Measurements from ENCODE around the gene BANF2. TPM values are rescaled to one million over a fixed set of nuclear protein-coding genes. Genes with fewer than 3 reads are reported as not detected.

BANF2 gene
- total RNA-seq, 1 donor from 2014 or later: not detected

GRCh38 chr20:17742731-17743130 is 43.0 kb downstream of the BANF2 start:
- Mint-ChIP-seq H3K27me3 (peaks cover 9% of the 10 kb centered on the region), H3K4me1 (ENCODE audit: low read depth) (no peaks in the 10 kb centered on the region), H3K9me3 (ENCODE audit: low read depth) (peaks cover 10% of the 10 kb centered on the region), H3K36me3 (ENCODE audit: insufficient read depth) (no peaks in the 10 kb centered on the region), H3K4me3 (ENCODE audit: low read depth) (no peak overlapping the region), H3K27ac (no peak overlapping the region)
- no peak for DNase-seq (ENCODE audit: low spot score, unreplicated experiment)
- TF ChIP-seq, protein P1, sequence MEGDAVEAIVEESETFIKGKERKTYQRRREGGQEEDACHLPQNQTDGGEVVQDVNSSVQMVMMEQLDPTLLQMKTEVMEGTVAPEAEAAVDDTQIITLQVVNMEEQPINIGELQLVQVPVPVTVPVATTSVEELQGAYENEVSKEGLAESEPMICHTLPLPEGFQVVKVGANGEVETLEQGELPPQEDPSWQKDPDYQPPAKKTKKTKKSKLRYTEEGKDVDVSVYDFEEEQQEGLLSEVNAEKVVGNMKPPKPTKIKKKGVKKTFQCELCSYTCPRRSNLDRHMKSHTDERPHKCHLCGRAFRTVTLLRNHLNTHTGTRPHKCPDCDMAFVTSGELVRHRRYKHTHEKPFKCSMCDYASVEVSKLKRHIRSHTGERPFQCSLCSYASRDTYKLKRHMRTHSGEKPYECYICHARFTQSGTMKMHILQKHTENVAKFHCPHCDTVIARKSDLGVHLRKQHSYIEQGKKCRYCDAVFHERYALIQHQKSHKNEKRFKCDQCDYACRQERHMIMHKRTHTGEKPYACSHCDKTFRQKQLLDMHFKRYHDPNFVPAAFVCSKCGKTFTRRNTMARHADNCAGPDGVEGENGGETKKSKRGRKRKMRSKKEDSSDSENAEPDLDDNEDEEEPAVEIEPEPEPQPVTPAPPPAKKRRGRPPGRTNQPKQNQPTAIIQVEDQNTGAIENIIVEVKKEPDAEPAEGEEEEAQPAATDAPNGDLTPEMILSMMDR (IDR thresholded peaks at IDR 0.05; ENCODE audit: unreplicated experiment): no peak

GRCh38 chr20:17743677-17744076 is 43.9 kb downstream of the BANF2 start:
- Mint-ChIP-seq H3K27ac (no peak overlapping the region), H3K9me3 (ENCODE audit: low read depth) (peaks cover 5% of the 10 kb centered on the region), H3K4me1 (ENCODE audit: low read depth) (no peaks in the 10 kb centered on the region), H3K4me3 (ENCODE audit: low read depth) (no peak overlapping the region), H3K36me3 (ENCODE audit: insufficient read depth) (no peaks in the 10 kb centered on the region), H3K27me3 (peaks cover 9% of the 10 kb centered on the region)
- no peak for DNase-seq (ENCODE audit: low spot score, unreplicated experiment)
- TF ChIP-seq, protein P1 (IDR thresholded peaks at IDR 0.05; ENCODE audit: unreplicated experiment): no peak

GRCh38 chr20:17747431-17747846 is 47.7 kb downstream of the BANF2 start:
- H3K27ac Mint-ChIP-seq: no peak overlapping the region

GRCh38 chr20:17748279-17748678 is 48.5 kb downstream of the BANF2 start:
- Mint-ChIP-seq H3K36me3 (ENCODE audit: insufficient read depth) (no peaks in the 10 kb centered on the region), H3K27ac (no peak overlapping the region), H3K27me3 (peaks cover 18% of the 10 kb centered on the region), H3K4me1 (ENCODE audit: low read depth) (no peaks in the 10 kb centered on the region), H3K9me3 (ENCODE audit: low read depth) (no peaks in the 10 kb centered on the region), H3K4me3 (ENCODE audit: low read depth) (no peak overlapping the region)
- TF ChIP-seq, protein P1 (IDR thresholded peaks at IDR 0.05; ENCODE audit: unreplicated experiment): no peak
- no peak for DNase-seq (ENCODE audit: low spot score, unreplicated experiment)

More at GRCh38 chr20:17747431-17747846, 47.7 kb downstream of the BANF2 start:
- TF ChIP-seq, protein P1 (IDR thresholded peaks at IDR 0.05; ENCODE audit: unreplicated experiment): no peak
- no peaks in the 10 kb centered on the region for H3K36me3 Mint-ChIP-seq (ENCODE audit: insufficient read depth)
- no peak overlapping the region for H3K4me3 Mint-ChIP-seq (ENCODE audit: low read depth)
- H3K4me1 Mint-ChIP-seq (ENCODE audit: low read depth): no peaks in the 10 kb centered on the region
- no peaks in the 10 kb centered on the region for H3K9me3 Mint-ChIP-seq (ENCODE audit: low read depth)
- DNase-seq (ENCODE audit: low spot score, unreplicated experiment): no peak
- H3K27me3 Mint-ChIP-seq: peaks cover 12% of the 10 kb centered on the region

- peaks cover 26% of the 10 kb centered on the region for H3K27me3 Mint-ChIP-seq
- H3K36me3 Mint-ChIP-seq (ENCODE audit: insufficient read depth): no peaks in the 10 kb centered on the region
- no peaks in the 10 kb centered on the region for H3K9me3 Mint-ChIP-seq (ENCODE audit: low read depth)
- H3K4me3 Mint-ChIP-seq (ENCODE audit: low read depth): no peak overlapping the region
- H3K27ac Mint-ChIP-seq: no peak overlapping the region
- TF ChIP-seq, protein P1 (IDR thresholded peaks at IDR 0.05; ENCODE audit: unreplicated experiment): no peak
- no peaks in the 10 kb centered on the region for H3K4me1 Mint-ChIP-seq (ENCODE audit: low read depth)
- no peak for DNase-seq (ENCODE audit: low spot score, unreplicated experiment)
Measured at GRCh38 chr20:17749626-17749977, 49.8 kb downstream of the BANF2 start.

All from progenitor cell of endocrine pancreas (in vitro differentiated cells).